ENCODE data around the gene CBX4. TPM values are rescaled to one million over a fixed set of nuclear protein-coding genes. Genes with fewer than 3 reads are reported as not detected.

The CBX4 gene
- total RNA-seq, 6 donors from 2014 or later, result 17.0 to 33.3 (median 25.0) TPM

GRCh38 chr17:79810130-79811010 is 28.9 kb downstream of the CBX4 start:
- peaks cover 52 to 60% (median 57%) of the 10 kb centered on the region in 4 donors for H3K4me1 ChIP-seq
- ATAC-seq (ENCODE audit: low FRiP score in 2 of 2) (peak in 1 of 2 donors; percentile 84), DNase-seq (peak; percentile 73 to 94)
- H3K27ac ChIP-seq, result no peak overlapping the region
- H3K27me3 ChIP-seq, result peaks cover 8 to 98% (median 83%) of the 10 kb centered on the region in 4 donors
- H3K4me3 ChIP-seq, result peak overlapping the region in 2 of 4 donors; percentile 3 to 8
- H3K9me3 ChIP-seq, result peaks cover 0 to 4% (median 0%) of the 10 kb centered on the region in 4 donors
- 1 to 2% methylated on average over 42 to 56 of the region's 79 CpGs for WGBS, 2 donors
- no peaks in the 10 kb centered on the region for H3K36me3 ChIP-seq
- TF ChIP-seq POLR2A (IDR thresholded peaks at IDR 0.05) (no peak), EP300 (IDR thresholded peaks at IDR 0.05) (no peak), POLR2AphosphoS5 (IDR thresholded peaks at IDR 0.05) (no peak)
- TF ChIP-seq, protein P1, sequence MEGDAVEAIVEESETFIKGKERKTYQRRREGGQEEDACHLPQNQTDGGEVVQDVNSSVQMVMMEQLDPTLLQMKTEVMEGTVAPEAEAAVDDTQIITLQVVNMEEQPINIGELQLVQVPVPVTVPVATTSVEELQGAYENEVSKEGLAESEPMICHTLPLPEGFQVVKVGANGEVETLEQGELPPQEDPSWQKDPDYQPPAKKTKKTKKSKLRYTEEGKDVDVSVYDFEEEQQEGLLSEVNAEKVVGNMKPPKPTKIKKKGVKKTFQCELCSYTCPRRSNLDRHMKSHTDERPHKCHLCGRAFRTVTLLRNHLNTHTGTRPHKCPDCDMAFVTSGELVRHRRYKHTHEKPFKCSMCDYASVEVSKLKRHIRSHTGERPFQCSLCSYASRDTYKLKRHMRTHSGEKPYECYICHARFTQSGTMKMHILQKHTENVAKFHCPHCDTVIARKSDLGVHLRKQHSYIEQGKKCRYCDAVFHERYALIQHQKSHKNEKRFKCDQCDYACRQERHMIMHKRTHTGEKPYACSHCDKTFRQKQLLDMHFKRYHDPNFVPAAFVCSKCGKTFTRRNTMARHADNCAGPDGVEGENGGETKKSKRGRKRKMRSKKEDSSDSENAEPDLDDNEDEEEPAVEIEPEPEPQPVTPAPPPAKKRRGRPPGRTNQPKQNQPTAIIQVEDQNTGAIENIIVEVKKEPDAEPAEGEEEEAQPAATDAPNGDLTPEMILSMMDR (IDR thresholded peaks at IDR 0.05), result no peak

DNA sequence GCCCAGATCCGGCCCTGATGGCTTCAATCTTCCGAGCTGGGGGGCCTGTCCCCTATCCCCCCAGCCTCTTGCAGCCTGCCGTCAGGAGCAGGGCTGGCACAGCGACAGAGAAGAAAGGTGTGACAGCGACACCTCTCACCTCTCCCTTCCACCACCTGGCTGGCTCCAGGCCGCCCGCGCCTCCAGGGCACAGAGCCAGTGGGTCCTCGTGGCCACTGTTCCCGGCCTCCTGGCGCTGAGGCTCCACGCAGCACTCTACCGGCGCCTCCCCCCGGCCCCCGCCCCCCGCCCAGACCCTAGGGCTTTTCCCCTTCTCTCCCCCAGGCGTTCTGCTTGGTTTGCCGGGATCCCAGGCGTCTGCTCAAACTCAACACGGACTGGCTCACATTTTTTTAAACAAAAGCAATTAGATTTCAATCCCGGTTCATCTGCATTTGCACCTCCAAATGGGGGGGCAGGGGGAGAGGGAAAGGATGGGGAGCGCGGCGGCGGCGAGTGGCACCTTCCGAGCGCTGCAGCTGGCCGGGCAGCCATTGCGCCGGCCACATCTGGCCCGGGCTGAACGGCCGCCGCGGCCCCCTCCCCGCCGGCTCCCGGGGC is 29.6 kb downstream of the CBX4 start:
- no peaks in the 10 kb centered on the region for H3K36me3 ChIP-seq
- H3K4me3 ChIP-seq, result peak overlapping the region in 1 of 4 donors; percentile 3
- peaks cover 7 to 98% (median 81%) of the 10 kb centered on the region in 4 donors for H3K27me3 ChIP-seq
- H3K9me3 ChIP-seq, result peaks cover 0 to 4% (median 0%) of the 10 kb centered on the region in 4 donors
- no peak overlapping the region for H3K27ac ChIP-seq
- TF ChIP-seq EP300 (IDR thresholded peaks at IDR 0.05) (no peak), POLR2A (IDR thresholded peaks at IDR 0.05) (no peak), POLR2AphosphoS5 (IDR thresholded peaks at IDR 0.05) (no peak)
- TF ChIP-seq, protein P1 (IDR thresholded peaks at IDR 0.05), result no peak
- peaks cover 44 to 53% (median 50%) of the 10 kb centered on the region in 4 donors for H3K4me1 ChIP-seq
- ATAC-seq (ENCODE audit: low FRiP score in 2 of 2), result no peak
- peak in 1 of 2 donors; percentile 79 for DNase-seq
- 1 to 3% methylated on average over 17 to 32 of the region's 40 CpGs for WGBS, 2 donors

DNA sequence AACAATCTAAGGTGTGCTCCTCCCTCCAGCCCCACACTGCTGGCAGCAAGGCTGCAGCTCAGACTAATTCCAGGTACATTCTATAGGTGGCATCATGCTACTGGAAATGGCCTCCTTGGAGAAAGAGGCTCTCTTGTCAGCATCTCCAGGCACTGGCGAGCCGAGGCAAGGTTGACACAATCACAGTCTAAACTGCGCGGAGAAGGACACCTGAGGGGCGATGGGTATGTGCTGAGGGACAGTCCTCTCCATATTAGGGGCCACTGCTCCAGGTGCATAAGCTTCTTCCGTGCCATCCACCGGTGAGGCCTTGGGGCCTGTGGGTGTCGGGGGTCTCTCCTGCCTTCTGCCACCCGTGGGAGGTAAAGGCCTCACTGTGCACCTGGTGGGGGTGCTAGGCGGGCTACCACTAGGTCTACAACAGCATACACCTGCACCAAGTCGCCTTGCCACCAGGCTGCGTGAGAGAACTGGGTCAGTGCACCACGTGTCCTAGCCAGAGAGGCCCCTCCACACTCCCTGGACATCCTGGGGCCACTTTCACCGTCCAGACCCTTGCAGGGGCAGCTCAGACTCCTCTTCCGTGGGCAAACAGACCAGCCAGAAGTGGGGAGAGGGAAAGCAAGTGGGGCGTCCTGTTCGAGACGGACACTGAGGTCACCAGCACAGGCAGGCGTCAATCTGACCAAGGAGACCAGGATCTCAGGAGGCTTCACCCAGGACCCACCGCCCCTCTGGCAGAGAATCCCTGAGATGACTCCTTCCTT is 30.3 kb downstream of the CBX4 start:
- H3K27ac ChIP-seq, result no peak overlapping the region
- peaks cover 0 to 4% (median 0%) of the 10 kb centered on the region in 4 donors for H3K9me3 ChIP-seq
- DNase-seq (peak; percentile 36 to 42), ATAC-seq (ENCODE audit: low FRiP score in 2 of 2) (peak in 1 of 2 donors; percentile 58)
- H3K4me1 ChIP-seq, result peaks cover 44 to 52% (median 47%) of the 10 kb centered on the region in 4 donors
- H3K4me3 ChIP-seq, result no peak overlapping the region
- no peaks in the 10 kb centered on the region for H3K36me3 ChIP-seq
- WGBS, 2 donors, result 13 to 16% methylated on average over 5 to 16 of the region's 20 CpGs
- TF ChIP-seq EP300 (IDR thresholded peaks at IDR 0.05), result no peak
- TF ChIP-seq, protein P1 (IDR thresholded peaks at IDR 0.05), result peak in 3 of 6 experiments; percentile 33 to 51 (median 36)
- peaks cover 6 to 98% (median 82%) of the 10 kb centered on the region in 4 donors for H3K27me3 ChIP-seq

DNA sequence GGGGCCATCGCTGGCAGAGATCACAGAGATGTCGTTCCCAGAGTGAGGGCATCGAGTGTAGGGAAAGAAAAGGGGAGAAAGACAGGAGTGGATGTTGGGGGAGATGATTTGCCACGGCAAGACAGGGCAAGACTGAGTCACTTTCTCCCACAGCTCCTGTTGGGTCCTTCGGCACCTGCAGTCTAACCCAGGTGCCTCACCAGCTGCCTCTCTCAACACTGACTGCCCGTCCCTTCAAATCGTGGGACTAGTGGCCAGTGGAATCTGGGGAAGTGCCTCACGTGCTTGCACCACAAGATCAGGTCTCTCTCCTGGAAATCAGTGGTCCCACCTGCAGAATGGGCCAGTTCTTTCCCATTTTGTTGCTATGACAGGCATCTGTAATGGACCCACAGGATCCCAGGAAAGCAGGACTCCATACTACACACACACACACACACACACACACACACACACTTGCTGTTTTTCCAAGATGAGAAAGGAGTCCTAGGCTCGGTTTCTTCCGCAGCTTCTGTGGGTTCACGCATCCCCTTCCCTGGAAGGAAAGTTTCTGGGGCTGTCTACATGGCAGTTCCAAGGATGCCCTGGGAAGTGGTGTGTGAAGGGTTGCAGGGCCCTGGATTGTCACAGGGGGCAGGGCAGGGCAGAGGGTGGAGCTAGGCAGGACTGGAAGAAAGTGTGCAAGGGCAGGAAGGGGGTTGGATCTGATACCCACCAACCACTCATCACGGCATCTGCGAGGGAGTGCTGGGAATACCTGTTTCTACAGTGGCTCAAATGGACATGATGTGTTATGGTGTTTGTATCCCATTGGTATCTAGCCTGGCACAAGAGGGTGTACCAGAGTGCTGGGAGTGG is 32.1 kb downstream of the CBX4 start:
- WGBS, 2 donors, result 23 to 26% methylated on average over 13 of the region's 13 CpGs

More for the DNA sequence above, 32.1 kb downstream of the CBX4 start:
- peaks cover 38 to 51% (median 42%) of the 10 kb centered on the region in 4 donors for H3K4me1 ChIP-seq
- TF ChIP-seq POLR2A (IDR thresholded peaks at IDR 0.05) (no peak), POLR2AphosphoS5 (IDR thresholded peaks at IDR 0.05) (no peak), EP300 (IDR thresholded peaks at IDR 0.05) (no peak)
- TF ChIP-seq, protein P1 (IDR thresholded peaks at IDR 0.05), result no peak
- ATAC-seq (ENCODE audit: low FRiP score in 2 of 2) (no peak), DNase-seq (no peak)
- H3K9me3 ChIP-seq, result no peaks in the 10 kb centered on the region
- H3K27me3 ChIP-seq, result peaks cover 8 to 98% (median 85%) of the 10 kb centered on the region in 4 donors
- no peak overlapping the region for H3K4me3 ChIP-seq
- no peak overlapping the region for H3K27ac ChIP-seq
- no peaks in the 10 kb centered on the region for H3K36me3 ChIP-seq

All from upper lobe of left lung (tissue), 6 donors.